HG03457 (cell line): ENCODE data around the gene SPATA24.
A peak's percentile ranks its signal among the peaks of the same experiment; 100 is the strongest.
"Not testable (repeated sequence)": the region's sequence is repeated elsewhere in the genome, so short reads cannot be mapped to it uniquely, and the experiment has no call there.

ENCODE experiments used
- ATAC-seq: cut with Tn5 transposase; IDR thresholded peaks from one replicate; pipeline ENCODE4 v1.9.1; 2021; ENCODE audit warnings: moderate number of reproducible peaks; ENCODE audit not compliant: unreplicated experiment

The SPATA24 gene, protein sequence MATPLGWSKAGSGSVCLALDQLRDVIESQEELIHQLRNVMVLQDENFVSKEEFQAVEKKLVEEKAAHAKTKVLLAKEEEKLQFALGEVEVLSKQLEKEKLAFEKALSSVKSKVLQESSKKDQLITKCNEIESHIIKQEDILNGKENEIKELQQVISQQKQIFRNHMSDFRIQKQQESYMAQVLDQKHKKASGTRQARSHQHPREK

DNA sequence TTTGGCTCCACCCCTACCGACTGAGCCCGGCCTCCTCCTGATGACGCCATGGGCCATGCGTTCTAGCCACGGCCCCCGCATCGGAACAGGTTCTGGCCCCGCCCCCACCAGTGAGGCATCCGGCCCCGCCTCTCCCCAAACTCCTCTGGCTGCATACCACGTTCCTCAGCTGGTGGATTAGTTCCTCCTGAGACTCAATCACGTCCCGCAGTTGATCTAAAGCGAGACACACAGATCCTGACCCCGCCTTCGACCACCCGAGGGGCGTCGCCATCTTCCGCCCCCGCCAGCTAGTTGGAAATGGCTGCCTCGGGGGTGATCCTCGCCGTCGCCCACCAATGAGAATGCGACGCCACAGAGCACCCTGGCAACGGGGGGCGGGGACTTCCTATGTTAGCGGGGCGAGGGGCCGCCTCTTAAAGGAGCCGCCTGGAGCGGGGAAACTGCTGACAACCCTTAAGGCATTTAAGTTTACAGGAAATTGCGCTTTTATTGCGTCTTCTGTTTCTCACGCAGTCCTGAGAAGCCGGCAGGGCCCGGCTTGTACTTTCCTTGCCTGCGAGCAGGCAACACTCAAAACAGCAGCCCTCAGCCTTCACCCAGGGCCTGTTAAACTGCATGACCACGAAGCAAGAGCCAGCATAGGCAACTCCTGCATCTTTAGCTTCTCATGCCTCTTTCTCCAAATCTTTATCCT, at the start of gene SPATA24:
SPATA24 (minus strand) TSS at position 303 of the 697 bp plus-strand sequence; CDS start at position 274, 29 bp downstream.
- peak; percentile 60 for ATAC-seq

DNA sequence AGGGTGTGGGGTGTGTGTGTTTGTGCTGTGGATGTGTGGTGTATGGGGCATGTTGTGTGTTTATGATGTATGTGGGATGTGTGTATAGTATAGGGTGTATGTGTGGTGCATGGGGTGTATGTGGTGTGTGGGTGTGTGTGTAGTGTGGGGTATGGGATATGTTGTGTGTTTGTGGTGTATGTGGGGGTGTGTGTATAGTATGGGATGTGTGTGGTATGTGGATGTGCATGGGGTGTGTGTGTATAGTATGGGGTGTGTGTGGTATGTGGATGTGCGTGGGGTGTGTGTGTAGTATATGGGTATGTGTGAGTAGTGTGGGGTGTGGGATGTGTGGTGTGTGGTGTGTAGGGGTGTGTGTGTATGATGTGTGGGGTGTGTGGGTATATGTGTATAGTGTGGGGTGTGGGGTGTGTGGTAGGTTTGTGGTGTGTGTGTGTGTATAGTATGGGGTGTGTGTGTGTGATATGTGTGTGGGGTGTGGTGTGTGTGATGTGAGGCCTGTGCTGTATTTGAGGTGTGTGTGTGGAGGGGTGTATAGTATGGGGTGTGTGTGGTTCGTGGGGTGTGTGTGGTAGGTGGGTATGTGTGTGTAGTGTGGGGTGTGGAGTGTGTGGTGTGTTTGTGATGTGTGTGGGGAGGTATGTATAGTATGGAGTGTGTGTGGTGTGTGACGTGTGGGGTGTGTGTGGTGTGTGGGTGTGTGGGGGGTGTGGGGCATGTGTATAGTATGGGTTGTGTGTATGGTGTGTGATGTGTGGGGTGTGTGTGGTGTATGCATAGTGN, 48.2 kb upstream of the SPATA24 start:
- no peak for ATAC-seq

DNA sequence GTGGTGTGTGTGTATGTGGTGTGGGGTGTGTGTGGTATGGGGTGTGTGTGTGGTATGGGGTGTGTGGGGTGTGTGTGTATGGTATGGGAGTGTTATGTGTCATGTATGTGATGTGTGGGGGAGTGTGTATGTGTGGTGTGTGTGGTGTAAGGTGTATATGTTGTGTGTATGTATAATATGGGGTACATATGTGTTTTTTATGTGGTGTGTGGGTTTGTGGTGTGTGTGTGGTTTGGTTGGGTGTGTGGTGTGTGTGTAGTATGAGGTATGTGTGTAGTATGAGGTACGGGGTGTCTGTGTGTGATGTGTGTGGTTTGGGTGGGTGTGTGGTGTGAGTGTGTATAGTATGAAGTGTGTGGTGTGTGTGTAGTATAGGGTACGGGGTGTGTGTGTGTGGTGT, 47.3 kb upstream of the SPATA24 start:
- no peak for ATAC-seq

DNA sequence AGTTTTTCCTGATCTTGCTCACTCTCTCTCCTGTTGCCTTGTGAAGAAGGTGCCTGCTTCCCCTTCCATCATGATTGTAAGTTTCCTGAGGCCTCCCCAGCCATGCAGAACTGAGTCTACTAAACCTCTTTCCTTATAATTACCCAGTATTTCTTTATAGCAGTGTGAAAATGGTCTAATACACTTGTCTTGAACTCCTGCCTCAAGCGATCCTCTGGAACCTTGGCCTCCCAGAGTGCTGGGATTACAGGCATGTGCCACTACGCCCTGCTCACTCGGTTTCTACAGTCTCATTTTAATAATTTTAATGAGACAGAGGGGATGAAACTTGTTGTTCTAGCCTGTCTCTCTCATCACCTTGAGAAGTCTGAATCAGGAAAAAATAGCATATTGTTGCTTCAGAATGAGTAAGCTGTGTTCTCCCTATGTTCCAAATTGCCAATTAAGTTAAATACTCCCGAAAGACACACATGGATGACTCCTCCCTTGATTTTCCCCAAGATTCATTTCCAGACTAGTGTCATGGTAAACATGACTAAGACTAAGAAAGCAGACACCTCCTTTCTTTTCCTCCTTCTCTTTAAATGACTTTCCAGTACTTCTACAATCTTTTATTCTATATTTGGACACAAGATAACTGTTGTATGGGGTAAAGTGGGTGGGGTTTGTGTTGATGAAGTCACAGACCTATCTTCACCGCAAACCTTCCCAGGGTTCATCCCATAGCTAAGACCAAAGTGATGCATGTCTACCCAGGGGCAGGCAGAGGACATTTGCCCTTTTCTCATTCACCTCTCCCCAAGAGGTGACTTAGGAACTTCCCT, 43.3 kb upstream of the SPATA24 start:
- ATAC-seq = no peak

DNA sequence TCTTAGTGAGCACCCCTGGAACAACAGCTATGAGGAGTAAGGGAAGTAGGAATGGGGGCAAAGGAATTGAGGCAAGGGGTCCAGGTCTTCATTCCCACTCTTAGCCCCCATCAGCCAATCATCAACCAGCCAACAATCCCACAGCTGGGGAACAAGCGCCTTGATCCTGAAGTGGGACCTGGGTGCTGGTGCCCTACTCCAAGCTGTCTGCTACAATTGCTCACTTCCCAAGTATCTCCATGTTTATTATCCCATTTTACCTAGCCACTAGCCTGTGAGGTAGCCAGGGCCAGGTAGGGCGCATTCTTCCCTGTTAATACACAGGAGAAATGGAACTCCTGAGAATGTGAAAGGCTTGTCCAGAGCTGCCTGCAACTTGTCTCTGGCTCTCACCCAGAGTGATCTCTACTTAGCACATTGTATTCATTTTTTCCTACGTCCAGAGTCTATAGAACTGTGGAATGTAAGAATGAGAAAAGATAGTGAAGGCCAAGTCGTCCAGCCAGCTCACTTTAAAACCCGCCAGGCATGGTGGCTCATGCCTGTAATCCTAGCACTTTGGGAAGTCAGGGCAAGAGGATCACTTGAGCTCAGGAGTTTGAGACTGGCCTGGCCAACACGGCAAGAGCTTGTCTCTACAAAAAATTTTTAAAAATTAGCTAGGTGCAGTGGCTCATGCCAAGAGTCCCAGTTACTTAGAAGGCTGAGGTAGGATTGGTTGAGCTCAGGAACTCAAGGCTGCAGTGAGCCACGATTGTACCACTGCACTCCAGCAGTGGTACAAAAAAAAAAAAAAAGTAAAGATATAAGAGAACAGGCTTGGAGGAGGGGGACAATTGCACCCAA, 41.7 kb upstream of the SPATA24 start:
- ATAC-seq = no peak

DNA sequence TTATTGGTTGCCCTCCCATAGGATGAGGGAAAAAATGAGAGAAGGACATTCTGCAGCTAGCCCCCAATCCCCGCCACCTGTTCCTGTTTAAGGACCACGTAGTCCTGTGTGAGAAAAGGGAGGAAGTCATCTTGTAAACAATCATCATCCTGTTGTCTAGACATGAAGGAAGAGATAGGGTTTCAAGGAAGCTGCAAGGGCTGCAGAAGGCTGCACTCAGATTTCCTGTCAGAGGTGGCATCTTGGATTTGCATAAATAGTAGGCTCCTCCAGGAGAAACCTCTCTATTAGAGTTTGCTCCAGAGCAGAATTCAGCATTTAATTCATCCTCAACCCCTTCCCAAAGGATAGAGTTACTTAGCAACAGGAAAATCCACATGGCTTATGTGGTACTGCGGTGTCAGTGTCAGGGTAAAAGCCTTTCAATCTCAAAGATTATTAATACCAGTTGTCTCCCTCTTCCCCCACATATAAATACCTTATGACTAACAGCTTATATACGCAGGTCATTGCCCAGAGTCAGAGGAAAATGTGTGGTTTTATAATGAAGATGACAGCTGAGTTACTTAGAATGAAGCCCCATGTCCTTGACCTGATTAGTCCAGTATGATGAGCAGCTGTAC, 40.1 kb upstream of the SPATA24 start:
- ATAC-seq = no peak

DNA sequence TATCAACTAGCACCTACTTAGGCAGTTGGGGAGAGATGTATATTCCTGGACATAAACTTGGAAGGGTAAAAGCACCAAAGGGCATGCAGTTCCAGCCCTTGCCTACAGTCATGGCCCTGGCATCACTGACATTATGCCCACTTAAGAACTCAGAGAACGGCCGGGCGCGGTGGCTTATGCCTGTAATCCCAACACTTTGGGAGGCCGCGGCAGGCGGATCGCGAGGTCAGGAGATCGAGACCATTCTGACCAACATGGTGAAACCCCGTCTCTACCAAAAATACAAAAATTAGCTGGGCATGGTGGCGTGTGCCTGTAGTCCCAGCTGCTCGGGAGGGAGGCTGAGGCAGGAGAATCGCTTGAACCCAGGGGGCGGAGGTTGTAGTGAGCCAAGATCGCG, 36.5 kb upstream of the SPATA24 start:
- ATAC-seq = not testable (repeated sequence)

DNA sequence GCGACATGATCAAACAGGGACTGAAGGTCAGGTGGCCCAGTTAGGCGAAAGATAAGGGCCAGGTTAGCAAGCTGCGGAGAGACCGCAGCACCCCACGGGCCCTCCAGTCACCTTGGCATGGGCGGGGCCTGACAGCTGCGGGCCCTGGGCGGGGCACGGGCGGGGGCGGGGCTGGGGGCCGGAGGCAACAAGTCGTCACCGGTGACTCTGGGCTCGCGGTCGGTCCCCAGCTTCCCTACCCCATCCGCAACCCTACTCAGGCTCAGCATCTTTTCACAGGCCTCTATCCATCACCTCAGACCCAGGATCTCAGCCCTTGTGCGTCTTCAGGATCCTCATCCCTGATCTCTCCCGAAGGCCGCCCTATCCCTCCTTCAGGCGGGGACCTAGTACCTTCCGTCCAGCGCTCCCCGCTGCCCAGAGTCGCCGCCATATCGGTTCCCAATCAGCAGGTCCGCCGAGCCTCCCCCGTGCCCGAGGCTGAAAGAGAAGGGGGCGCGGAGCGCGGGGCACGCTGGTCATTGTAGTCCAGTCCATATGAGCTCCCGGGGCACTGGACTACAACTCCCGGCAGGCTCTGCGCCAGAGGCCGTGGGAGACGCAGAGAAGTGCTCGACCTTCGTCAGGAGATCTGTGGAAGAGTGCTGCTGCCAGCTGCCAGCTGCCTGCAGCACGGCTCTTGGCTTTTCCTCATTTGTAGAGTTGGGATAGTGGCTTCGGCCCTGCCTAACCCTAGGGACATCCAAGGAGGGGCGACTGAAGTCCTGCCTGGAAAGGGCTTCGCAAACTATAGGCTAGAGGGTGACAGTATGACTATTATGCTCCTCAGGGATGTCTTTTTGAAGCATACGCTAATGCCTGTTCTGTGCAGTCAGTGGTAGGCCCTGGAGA, 35.4 kb upstream of the SPATA24 start, which contains the start of gene DNAJC18:
DNAJC18 (minus strand) TSS at position 513 of the 891 bp plus-strand sequence; CDS start at position 433, 80 bp downstream.
- ATAC-seq = peak; percentile 74

DNA sequence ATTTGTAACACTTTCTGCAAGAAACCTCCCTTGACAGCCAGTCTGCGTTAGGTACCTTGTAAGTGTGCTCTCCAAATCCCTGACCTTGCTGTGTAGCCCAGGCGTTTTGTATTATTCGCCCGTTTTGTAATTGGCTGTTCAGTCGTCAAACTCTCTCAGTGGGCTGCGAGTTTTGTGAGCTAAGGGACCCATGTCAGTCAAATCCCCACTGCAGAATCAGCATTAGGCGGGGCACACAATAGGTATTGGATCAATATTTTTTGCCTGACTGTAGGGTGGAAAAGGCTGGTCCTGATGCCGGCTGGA, 34.8 kb upstream of the SPATA24 start:
- ATAC-seq = no peak

DNA sequence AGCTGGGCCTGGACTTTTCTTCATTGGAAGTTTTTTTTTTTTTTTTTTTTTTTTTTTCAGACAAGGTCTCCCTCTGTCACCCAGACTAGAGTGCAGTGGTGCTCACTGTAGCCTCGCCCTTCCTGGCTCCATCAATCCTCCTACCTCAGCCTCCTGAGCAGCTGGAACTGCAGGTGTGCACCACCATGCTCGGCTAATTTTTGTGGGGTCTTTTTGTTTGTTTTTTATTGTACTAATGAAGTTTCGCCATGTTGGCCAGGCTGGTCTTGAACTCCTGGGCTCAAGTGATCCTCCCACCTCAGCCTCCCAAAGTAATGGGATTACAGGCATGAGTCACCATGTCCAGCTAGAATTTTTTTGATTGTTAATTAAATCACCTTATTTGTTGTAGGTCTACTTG, 31.8 kb upstream of the SPATA24 start:
- ATAC-seq = no peak

DNA sequence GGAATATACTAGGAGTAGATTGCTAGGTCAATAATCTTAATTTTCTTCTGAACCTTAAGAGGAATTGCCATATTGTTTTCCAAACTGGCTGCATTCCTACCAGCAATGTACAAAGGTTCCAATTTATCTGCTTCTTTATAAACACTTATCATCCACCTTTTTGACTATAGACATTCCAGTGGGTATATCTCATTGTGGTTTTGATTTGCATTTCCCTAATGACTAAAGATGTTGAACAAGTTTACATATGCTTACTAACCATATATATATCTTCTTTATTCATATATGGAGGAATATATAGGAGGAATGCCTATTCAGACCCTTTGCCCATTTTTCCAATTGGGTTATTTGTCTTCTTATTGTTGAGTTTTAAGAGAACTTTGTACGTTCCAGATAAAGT, 27.8 kb upstream of the SPATA24 start:
- ATAC-seq = no peak

DNA sequence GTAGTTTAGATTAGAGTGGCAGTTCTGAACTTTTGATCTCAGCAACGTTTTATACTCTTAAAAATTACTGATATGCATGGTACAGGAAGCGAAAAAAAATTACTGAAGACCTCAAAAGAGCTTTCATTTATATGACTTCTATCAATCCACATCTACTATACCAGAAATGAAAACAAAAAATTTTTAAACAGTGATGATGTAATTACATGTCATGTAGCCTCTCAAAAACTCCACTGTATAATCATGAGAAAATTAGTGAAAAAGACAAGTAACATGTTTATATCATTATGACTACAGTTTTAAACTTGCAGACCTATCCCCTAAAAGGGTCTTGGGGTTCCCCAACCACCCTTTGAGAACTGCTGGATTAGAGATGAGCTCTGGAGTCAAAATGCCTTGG, 26.1 kb upstream of the SPATA24 start:
- no peak for ATAC-seq

DNA sequence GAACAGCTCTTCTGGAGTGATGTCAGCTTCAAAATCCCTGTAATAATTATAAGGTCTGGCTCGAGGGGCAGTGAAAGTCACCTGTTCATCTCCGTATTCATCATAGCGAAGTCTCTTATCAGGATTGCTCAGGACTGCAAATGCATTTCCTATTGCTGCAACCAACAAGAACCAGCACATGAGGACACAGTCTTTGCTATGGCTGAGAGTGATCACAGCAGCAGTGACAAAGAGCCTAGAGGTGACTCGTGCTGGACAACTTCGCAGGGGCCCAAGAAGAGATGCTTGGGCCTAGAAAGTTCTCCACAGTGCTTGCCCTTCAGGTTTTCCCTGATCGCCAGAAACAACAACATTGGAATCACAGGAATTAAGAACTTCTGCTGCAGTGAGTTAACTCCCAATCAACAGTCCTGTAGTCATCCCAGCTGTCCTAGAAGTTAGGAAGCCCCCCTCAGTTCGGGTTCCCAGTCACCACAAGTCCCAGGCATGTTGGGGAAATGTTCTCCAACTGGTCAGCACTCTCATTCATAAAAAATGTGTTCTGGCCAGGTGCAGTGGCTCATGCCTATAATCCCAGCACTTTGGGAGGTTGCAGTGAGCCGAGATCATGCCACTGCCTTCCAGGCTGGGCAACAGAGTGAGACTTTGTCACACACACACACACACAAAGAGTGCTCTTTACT, 22.5 kb upstream of the SPATA24 start:
- no peak for ATAC-seq

DNA sequence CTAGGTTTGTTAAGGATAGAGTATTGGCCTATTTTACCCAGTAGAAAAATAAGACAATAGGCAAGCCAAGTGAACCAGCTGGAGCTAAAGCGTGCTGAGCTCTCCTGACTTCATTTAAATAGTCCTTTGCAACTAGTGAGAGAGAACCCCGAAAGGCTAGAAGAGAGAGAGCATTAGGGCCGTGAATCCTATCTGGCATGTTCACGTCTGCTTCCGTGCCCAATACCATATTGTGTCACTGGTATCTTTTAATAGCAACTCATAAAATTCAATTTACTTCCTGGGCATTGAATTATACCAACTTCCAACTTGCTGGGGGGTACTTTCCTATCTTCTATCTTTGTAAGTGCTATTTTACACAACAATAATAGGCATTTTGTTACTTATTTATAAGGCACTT, 21.6 kb upstream of the SPATA24 start:
- no peak for ATAC-seq

DNA sequence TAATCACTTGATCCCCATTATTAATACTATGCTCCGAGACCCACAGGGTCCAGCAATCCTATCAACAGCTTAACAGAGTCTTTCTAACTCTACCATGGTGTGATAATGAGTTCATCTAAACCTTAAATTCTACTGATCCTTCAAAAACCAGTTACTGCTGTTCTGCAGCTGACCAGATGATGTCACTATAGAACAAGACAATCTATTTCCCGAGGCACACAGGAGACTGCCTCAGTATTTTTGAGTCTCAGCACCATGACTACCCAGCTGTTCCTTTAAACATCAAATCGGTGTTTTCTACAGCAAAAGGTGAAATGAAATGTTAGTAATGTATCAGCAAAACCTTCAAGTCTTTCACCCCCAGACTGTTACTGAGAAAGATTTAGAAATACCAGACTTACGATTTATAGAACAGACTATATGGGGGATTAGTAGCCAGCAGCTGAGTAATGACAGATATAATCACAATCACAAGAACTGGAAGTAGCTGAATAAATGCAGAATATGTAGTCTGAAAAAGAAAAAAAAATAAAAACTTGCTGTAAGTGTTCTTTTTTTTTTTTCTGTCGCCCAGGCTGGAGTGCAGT, 18.5 kb upstream of the SPATA24 start:
- no peak for ATAC-seq

DNA sequence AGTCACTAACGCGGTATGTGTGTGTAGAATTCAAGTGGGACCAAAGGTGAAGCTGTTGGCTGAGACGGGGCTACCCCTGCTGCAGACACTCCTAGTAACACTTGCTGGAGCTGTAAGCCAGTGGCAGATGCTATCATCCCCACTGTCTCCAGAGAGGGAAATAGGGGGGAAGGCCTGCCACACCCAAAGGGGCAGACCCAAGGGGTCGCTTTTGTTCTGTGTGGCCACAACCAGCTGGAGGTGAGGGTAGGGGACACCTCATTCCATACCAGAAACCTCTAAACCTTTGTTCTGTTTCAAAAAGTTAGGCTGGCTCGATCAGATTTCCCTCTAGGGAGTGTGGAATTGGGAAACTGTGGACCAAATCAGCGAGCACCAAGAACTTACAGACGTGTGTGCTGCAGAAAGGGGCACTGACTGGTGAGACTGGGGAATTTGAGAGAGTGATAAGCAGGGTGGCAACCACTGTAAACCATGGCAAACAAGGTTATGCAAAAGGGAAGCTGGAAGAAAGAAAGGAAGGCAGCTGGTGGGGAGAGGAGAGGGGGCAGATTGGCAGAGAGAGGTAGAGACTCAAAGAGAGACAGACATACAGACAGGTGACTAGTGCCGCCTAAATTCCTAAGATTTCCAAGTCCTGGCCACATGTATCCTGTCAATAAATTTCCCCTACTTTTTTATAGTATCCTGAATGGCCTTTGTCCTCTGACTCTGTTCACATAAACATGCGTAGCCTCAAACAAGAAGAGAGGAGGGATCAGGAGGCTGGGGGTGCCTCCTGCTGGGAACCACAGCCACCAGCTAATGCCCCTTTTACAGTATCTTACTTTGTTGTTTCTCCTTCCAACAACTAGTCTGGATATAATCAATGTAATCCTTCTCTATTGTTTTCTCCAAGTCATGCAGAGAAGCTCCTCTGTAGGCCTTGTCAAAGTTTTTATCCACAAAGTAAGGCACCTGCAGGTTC, 15.6 kb upstream of the SPATA24 start:
- ATAC-seq = no peak

DNA sequence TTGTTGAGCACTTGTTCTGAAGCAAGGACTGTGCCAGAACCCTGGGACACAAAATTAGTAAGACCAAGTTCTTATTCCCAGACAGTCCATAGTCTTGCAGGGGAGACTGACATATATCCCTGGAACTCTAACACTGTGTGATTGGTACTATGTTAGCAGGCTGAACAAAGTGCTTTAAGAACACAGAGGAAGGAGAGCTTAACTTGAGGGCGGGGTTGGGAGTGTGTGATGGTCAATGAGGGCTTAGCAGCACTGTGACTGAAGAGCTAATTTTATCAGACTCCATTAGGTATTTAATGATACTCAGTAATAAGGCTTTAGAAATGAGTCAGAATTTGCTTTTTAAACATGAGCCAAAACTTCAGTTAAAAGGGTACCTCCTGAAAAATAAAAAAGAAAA, 14.9 kb upstream of the SPATA24 start:
- ATAC-seq = no peak
